Activated CD8-positive, alpha-beta memory T cell treated with anti-CD3 and anti-CD28 coated beads, Interleukin-2, amount 50 U/mL, for 24 hours (primary cell): Measurements from ENCODE around the gene AMOTL2.

ENCODE experiments used
- DNase-seq: peaks from one replicate; pipeline ENCODE4 v3.0.0-alpha.2; 2020; ENCODE audit errors: extremely low read depth

Gene AMOTL2

GRCh38 chr3:134378818-134379217 is 4.6 kb upstream of the AMOTL2 start:
- no peak for DNase-seq

- no peak for DNase-seq
Measured at GRCh38 chr3:134378384-134378783, 4.1 kb upstream of the AMOTL2 start.

GRCh38 chr3:134377896-134378295 is 3.6 kb upstream of the AMOTL2 start:
- no peak for DNase-seq

GRCh38 chr3:134376786-134377426 is 2.7 kb upstream of the AMOTL2 start:
- DNase-seq, result no peak

GRCh38 chr3:134376385-134376765 is 2.1 kb upstream of the AMOTL2 start:
- DNase-seq, result no peak

GRCh38 chr3:134375582-134376384 is 1.5 kb upstream of the AMOTL2 start:
- DNase-seq, result no peak

- no peak for DNase-seq
Measured at GRCh38 chr3:134374791-134375581, 739 bp upstream of the AMOTL2 start.

GRCh38 chr3:134373271-134374104 is 759 bp downstream of the AMOTL2 start:
- no peak for DNase-seq

- no peak for DNase-seq
Measured at GRCh38 chr3:134372396-134373270, 1.6 kb downstream of the AMOTL2 start.

- no peak for DNase-seq
Measured at GRCh38 chr3:134371542-134372324, 2.5 kb downstream of the AMOTL2 start.

- DNase-seq, result no peak
Measured at GRCh38 chr3:134370611-134371531, 3.4 kb downstream of the AMOTL2 start.

- no peak for DNase-seq
Measured at GRCh38 chr3:134369861-134370596, 4.2 kb downstream of the AMOTL2 start.

- DNase-seq, result no peak
Measured at GRCh38 chr3:134369231-134369741, 5.0 kb downstream of the AMOTL2 start.

GRCh38 chr3:134368751-134369105 is 5.5 kb downstream of the AMOTL2 start:
- no peak for DNase-seq

GRCh38 chr3:134367869-134368750 is 6.1 kb downstream of the AMOTL2 start:
- no peak for DNase-seq

GRCh38 chr3:134366928-134367811 is 7.1 kb downstream of the AMOTL2 start:
- DNase-seq, result no peak
